Muscle layer of duodenum (tissue), 2 donors: ENCODE results near the gene MFN1.
"Not testable (repeated sequence)": the region's sequence is repeated elsewhere in the genome, so short reads cannot be mapped to it uniquely, and the experiment has no call there.

ENCODE experiments used
- H3K27ac ChIP-seq: one replicate; pipeline ENCODE4 v1.7.0; 2013; ENCODE audit warnings: mild to moderate bottlenecking, low read length
- H3K27me3 ChIP-seq: one replicate; pipeline ENCODE4 v1.7.0; 2013; ENCODE audit warnings: low read depth, mild to moderate bottlenecking, control low read depth, low read length
- H3K36me3 ChIP-seq, 2 donors: one replicate each; pipeline ENCODE4 v1.7.0; 2013; ENCODE audit warnings: low read length in 2 of 2, control low read depth in 1 of 2, mild to moderate bottlenecking in 1 of 2; ENCODE audit not compliant: insufficient read depth in 2 of 2, control insufficient read depth in 1 of 2
- H3K4me1 ChIP-seq, 2 donors: one replicate each; pipeline ENCODE4 v1.7.0; 2013; ENCODE audit warnings: low read length in 2 of 2, mild to moderate bottlenecking in 2 of 2, control low read depth in 1 of 2, moderate library complexity in 1 of 2; ENCODE audit not compliant: insufficient read depth in 2 of 2, control insufficient read depth in 1 of 2
- H3K4me3 ChIP-seq, 2 donors: one replicate each; pipeline ENCODE4 v1.7.0; 2013; ENCODE audit warnings: low read length in 2 of 2, low read depth in 1 of 2, mild to moderate bottlenecking in 1 of 2
- H3K9me3 ChIP-seq, 2 donors: one replicate each; pipeline ENCODE4 v1.7.0; 2013; ENCODE audit warnings: low read length in 2 of 2, control low read depth in 1 of 2, mild to moderate bottlenecking in 1 of 2; ENCODE audit not compliant: control insufficient read depth in 1 of 2
- donor health status: healthy.

MFN1 gene

DNA sequence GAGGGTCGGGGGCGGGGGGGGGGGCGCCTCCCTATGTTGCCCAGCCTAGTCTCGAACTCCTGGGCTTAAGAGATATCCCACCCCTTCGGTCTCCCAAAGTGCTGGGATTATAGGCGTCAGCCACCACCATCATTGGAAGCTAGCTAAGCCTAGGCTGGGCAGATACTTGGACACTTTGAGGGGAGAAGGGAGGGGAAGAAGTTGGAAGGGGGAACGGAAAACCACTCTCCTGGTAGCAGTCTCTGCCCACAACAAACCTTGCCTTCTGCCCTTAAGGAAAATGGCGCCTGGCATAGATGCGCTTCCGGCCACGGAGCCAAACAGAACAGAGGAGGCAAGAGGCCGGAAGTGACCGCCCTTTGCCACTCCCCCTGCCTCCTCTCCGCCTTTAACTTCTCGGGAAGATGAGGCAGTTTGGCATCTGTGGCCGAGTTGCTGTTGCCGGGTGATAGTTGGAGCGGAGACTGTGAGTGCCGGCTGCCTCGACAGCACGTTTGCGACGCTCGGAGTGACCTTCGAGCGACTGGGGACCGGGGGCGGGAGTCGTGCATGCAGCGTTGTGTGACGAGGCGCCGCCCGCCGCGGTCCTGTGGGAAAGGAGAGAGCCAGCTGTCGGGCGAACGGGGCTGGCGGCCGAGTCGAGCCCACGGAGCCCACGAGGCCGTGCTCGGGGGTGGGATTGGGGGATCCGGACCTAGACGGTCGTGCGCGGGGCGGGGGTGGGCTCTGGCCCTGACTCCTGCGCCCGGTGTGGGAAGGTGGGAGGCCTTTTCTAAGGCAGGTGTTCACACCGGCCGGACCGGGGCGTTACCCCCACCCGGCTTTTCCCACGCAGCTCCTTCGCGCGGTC, at the start of gene MFN1:
TSS of gene MFN1 (plus strand) at position 365 of the 850 bp plus-strand sequence. CDS start 1,143 bp downstream, outside the sequence.
- Histone ChIP-seq H3K9me3 (no peaks in the 10 kb centered on the region), H3K36me3 (peaks cover 13 to 16% of the 10 kb centered on the region in 2 donors), H3K27ac (peak within 1 kb of the TSS; percentile 76), H3K4me3 (peak within 1 kb of the TSS; percentile 88 to 90), H3K4me1 (peaks cover 0 to 12% of the 10 kb centered on the region in 2 donors), H3K27me3 (no peaks in the 10 kb centered on the region)

DNA sequence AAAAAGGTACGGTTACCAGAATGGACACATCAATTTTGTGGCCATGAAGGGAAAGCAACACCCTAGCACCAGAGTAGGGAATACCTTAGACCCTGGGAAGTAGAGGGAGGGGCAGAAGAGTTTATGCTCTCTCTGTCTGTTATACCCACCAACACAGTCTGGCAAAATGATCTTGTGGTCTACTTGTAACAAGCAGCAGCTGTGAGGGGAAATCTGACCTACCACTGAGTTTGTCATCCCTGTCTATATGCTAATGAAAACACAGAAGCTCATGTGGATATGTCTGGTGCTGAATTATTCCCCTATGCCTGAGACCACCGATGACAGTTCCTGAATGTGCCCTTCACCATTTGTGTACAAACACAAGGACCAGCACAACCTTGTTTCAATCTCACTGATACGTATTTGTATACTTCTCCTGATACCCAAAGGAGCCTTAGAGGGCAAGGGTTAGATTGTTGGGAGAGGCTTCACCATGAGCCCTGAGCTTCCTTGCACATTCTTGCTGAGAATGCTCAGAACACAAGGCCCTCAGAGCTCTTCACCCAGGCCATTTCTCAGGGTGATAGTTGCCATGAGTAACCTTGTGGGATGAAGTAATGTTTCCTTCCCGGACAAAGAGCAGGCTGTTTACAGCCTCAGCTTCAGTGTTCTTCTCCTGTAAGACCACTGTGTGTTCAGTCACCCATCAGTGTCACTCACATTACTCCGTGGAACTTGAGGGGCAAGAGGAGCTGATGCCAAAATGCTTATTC, 49.4 kb upstream of the MFN1 start:
- no peaks in the 10 kb centered on the region for H3K27me3 ChIP-seq
- no peaks in the 10 kb centered on the region for H3K36me3 ChIP-seq
- no peak overlapping the region for H3K27ac ChIP-seq
- H3K4me3 ChIP-seq: no peak overlapping the region
- no peaks in the 10 kb centered on the region for H3K4me1 ChIP-seq
- peaks cover 0 to 2% of the 10 kb centered on the region in 2 donors for H3K9me3 ChIP-seq

DNA sequence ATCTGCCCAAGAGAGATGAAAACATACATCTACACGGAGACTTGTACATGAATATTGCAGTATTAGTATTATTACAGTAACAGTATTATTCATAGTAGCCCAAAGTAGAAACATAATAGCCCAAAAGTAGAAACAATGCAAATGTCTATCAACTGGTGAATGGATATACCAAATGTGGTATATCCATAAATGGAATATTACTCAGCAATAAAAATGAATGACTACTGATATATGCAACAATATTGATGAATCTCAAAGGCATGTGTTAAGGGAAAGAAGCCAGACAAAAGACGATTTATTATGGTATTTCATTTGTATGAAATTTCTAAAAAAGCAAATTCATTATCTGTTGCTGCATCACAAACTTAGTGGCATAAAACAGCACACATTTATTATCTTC, 48.2 kb upstream of the MFN1 start:
- H3K9me3 ChIP-seq: peaks cover 0 to 2% of the 10 kb centered on the region in 2 donors
- H3K4me3 ChIP-seq: no peak overlapping the region
- H3K4me1 ChIP-seq: no peaks in the 10 kb centered on the region
- no peaks in the 10 kb centered on the region for H3K27me3 ChIP-seq
- no peaks in the 10 kb centered on the region for H3K36me3 ChIP-seq
- no peak overlapping the region for H3K27ac ChIP-seq

DNA sequence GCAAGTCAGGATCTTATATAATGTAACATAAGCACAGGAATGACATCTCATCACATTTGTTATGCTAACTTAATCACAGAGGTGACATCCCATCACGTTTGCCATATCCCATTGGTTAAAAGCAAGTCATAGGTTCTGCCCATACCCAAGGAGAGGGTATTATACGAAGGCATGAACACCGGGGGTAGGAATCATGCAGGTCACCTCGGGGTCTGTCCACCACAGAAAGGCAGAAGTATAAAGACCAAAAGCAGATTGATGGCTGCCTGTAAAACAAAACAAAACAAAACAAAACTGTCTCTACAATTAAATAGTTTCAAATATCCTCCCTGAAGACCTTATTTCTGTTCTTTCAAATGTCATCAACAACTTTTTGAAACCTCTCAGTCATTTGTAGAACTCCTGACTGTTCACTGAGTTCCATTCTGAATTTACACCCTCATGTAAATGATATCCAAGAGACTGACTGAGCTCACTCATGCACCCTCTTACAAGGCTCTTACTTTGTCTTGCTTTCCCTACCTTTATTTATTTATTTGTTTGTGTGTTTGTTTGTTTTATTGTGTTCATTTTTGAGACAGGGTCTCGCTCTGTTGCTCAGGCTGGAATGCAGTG, 47.4 kb upstream of the MFN1 start:
- no peaks in the 10 kb centered on the region for H3K27me3 ChIP-seq
- peaks cover 0 to 2% of the 10 kb centered on the region in 2 donors for H3K9me3 ChIP-seq
- no peak overlapping the region for H3K27ac ChIP-seq
- H3K4me3 ChIP-seq: no peak overlapping the region
- no peaks in the 10 kb centered on the region for H3K4me1 ChIP-seq
- H3K36me3 ChIP-seq: no peaks in the 10 kb centered on the region

DNA sequence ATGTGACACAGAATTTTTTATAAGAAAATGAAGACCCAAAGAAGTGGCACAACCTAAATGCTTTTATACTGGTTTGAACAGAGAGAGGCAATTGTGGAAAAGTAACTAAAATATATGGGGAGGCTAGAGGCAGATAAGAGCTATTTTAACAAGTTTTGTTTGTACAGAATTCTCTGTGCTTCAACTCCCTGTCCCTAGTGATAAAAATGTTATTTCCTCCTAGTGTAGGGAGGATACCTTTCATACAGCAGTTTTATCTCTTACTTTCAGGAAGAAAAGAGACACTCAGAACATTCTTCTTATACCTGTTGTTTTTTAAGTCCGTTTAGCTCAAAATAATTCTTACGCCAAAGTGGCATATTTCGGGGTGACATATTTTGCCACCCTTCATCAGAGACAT, 45.9 kb upstream of the MFN1 start:
- Histone ChIP-seq H3K36me3 (no peaks in the 10 kb centered on the region), H3K9me3 (peaks cover 0 to 2% of the 10 kb centered on the region in 2 donors), H3K27me3 (no peaks in the 10 kb centered on the region), H3K4me1 (no peaks in the 10 kb centered on the region), H3K4me3 (no peak overlapping the region), H3K27ac (no peak overlapping the region)

DNA sequence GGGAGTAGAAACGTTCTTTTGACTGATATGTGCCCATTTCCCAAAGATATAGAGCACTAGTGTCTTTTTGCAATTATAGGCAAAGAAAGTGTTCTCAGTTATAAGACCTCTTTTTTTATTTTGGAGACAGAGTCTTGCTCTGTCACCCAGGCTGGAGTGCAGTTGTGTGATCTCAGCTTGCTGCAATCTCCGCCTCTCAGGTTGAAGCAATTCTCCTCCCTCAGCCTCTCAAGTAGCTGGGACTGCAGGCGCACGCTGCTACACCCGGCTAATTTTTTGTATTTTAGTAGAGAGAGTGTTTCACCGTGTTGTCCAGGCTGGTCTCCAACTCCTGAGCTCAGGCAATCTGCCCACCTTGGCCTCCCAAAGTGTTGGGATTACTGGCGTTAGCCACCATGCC, 45.4 kb upstream of the MFN1 start:
- Histone ChIP-seq H3K36me3 (no peaks in the 10 kb centered on the region), H3K4me3 (no peak overlapping the region), H3K9me3 (peaks cover 0 to 2% of the 10 kb centered on the region in 2 donors), H3K27ac (no peak overlapping the region), H3K27me3 (no peaks in the 10 kb centered on the region), H3K4me1 (no peaks in the 10 kb centered on the region)

- Histone ChIP-seq H3K4me3 (no peak overlapping the region), H3K9me3 (no peaks in the 10 kb centered on the region), H3K36me3 (no peaks in the 10 kb centered on the region), H3K27me3 (no peaks in the 10 kb centered on the region), H3K4me1 (no peaks in the 10 kb centered on the region), H3K27ac (no peak overlapping the region)
Measured at GRCh38 chr3:179304605-179305004, 42.9 kb upstream of the MFN1 start.

GRCh38 chr3:179307362-179307761, 40.1 kb upstream of the MFN1 start:
- not testable (repeated sequence) for H3K4me3 ChIP-seq, H3K27me3 ChIP-seq, H3K9me3 ChIP-seq, H3K27ac ChIP-seq, H3K4me1 ChIP-seq, H3K36me3 ChIP-seq

GRCh38 chr3:179308001-179308400, 39.5 kb upstream of the MFN1 start:
- H3K4me3 ChIP-seq: no peak overlapping the region
- H3K27me3 ChIP-seq: no peaks in the 10 kb centered on the region
- no peak overlapping the region for H3K27ac ChIP-seq

GRCh38 chr3:179309225-179310078, 38.1 kb upstream of the MFN1 start:
- no peak overlapping the region for H3K4me3 ChIP-seq
- no peaks in the 10 kb centered on the region for H3K27me3 ChIP-seq
- no peaks in the 10 kb centered on the region for H3K9me3 ChIP-seq
- no peaks in the 10 kb centered on the region for H3K4me1 ChIP-seq
- no peaks in the 10 kb centered on the region for H3K36me3 ChIP-seq
- no peak overlapping the region for H3K27ac ChIP-seq

More at GRCh38 chr3:179308001-179308400, 39.5 kb upstream of the MFN1 start:
- Histone ChIP-seq H3K9me3 (no peaks in the 10 kb centered on the region), H3K36me3 (no peaks in the 10 kb centered on the region), H3K4me1 (no peaks in the 10 kb centered on the region)
